Duodenal mucosa (tissue), 2 donors: ENCODE data around the gene HRC.

Experiments used
- H3K27ac ChIP-seq: one replicate; pipeline ENCODE4 v1.7.0; 2013; ENCODE audit warnings: low read depth, low read length
- H3K27me3 ChIP-seq, 2 donors: one replicate each; pipeline ENCODE4 v1.7.0; 2013; ENCODE audit warnings: low read length in 2 of 2, control low read depth in 1 of 2; ENCODE audit not compliant: insufficient read depth in 2 of 2, control insufficient read depth in 1 of 2
- H3K36me3 ChIP-seq, 2 donors: one replicate each; pipeline ENCODE4 v1.7.0; 2013; ENCODE audit warnings: low read length in 2 of 2, control low read depth in 1 of 2; ENCODE audit not compliant: insufficient read depth in 2 of 2, control insufficient read depth in 1 of 2
- H3K4me1 ChIP-seq, 2 donors: one replicate each; pipeline ENCODE4 v1.7.0; 2013; ENCODE audit warnings: low read length in 2 of 2, control low read depth in 1 of 2; ENCODE audit not compliant: insufficient read depth in 2 of 2, control insufficient read depth in 1 of 2
- H3K4me3 ChIP-seq, 2 donors: one replicate each; pipeline ENCODE4 v1.7.0; 2013; ENCODE audit warnings: low read length in 2 of 2, low read depth in 1 of 2
- H3K9ac ChIP-seq, 2 donors: one replicate each; pipeline ENCODE4 v1.7.0; 2013; ENCODE audit warnings: low read length in 2 of 2, low read depth in 1 of 2
- H3K9me3 ChIP-seq, 2 donors: one replicate each; pipeline ENCODE4 v1.7.0; 2013; ENCODE audit warnings: low read length in 2 of 2, control low read depth in 1 of 2; ENCODE audit not compliant: control insufficient read depth in 1 of 2

Gene HRC

GRCh38 chr19:49116544-49116943 is 38.7 kb downstream of the HRC start:
- Histone ChIP-seq H3K4me3 (no peak overlapping the region), H3K9me3 (no peaks in the 10 kb centered on the region), H3K4me1 (peaks cover 27 to 40% of the 10 kb centered on the region in 2 donors), H3K36me3 (no peaks in the 10 kb centered on the region), H3K27ac (no peak overlapping the region), H3K27me3 (peaks cover 0 to 6% of the 10 kb centered on the region in 2 donors), H3K9ac (no peak overlapping the region)

DNA sequence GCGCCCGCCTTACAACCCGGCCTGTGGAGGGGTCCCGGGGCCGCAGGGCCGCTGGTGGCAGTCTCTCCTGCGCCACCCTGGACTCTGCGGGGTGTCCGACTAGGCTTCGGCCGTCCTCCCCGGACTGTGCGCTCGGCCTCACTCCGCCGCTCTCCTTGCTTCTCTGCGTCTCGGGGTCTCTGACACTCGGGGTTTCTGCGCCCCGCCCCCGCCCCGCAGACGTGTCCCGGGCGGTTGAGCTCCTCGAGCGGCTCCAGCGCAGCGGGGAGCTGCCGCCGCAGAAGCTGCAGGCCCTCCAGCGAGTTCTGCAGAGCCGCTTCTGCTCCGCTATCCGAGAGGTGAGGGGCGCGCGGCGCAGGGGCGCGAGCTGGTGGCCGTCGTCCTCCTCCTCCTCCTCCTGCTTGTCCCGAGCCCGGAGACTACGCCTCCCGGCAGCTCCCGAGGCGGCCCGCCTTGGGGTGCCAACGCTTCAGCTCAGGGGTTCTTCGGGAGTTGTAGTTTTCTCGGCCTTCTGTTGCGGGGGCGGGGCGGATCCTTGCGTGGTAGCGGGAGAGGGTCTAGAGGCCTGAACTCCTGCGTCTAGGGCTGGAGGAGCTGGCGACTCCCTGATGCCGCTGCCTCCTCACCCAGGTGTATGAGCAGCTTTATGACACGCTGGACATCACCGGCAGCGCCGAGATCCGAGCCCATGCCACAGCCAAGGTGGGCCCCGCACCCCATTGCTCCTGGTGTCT is 40.4 kb downstream of the HRC start:
- Histone ChIP-seq H3K36me3 (no peaks in the 10 kb centered on the region), H3K9me3 (no peaks in the 10 kb centered on the region), H3K4me3 (peak overlapping the region; percentile 66 to 77), H3K9ac (peak overlapping the region; percentile 33 to 63), H3K27me3 (no peaks in the 10 kb centered on the region), H3K4me1 (peaks cover 21 to 35% of the 10 kb centered on the region in 2 donors), H3K27ac (peak overlapping the region; percentile 32)

DNA sequence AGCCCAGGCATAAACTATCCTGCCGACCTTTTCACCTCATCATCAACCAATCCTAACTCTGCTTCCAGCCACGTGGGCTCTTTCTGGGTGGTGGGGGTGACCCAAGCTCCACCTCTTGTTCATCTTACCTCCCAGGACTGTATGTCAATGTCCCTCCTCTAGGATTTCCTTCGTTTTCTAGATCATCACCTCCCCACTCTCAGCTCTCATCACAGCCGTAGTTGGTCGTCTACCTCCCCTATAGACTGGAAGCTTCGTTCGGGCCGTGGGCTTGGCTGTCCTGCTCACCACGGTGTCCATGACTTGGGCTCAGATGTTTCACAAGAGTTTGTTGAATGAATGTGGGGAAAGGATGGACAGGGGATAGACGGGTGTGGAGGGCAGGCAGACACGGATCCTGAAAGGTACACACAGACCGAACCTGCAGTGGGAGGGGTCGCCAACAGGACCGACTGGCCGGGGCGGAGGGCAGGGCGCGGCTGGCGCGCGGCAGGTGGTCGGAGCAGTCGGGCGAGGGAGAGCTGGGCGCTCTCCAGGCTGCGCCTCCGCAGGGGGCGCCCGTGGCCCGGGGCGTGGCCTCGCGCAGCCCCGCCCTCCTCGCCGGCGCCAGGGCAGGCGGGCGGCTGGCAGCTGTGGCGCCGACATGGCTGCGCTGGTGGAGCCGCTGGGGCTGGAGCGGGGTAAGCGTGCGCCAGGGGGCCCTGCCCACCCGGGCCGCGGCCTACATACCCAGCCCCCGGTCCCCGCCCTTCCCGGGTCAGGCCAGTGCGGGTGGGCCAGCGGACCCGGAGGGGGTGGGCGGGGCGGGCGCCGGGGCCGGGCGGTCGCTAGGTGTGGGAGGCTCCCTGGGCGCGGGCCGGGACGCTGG is 41.2 kb downstream of the HRC start, which contains the start of gene LIN7B:
Gene LIN7B (plus strand): TSS at position 609 of the 868 bp plus-strand sequence. CDS start 35 bp downstream, at position 644.
- Histone ChIP-seq H3K27ac (peak within 1 kb of the TSS; percentile 32), H3K27me3 (no peaks in the 10 kb centered on the region), H3K4me1 (peaks cover 21 to 35% of the 10 kb centered on the region in 2 donors), H3K9ac (peak within 1 kb of the TSS; percentile 33 to 66), H3K36me3 (peaks cover 2 to 5% of the 10 kb centered on the region in 2 donors), H3K4me3 (peak within 1 kb of the TSS; percentile 71 to 77), H3K9me3 (no peaks in the 10 kb centered on the region)

- H3K27ac ChIP-seq: no peak overlapping the region
- H3K36me3 ChIP-seq: peaks cover 10 to 29% of the 10 kb centered on the region in 2 donors
- no peak overlapping the region for H3K9ac ChIP-seq
- H3K9me3 ChIP-seq: no peaks in the 10 kb centered on the region
- no peaks in the 10 kb centered on the region for H3K27me3 ChIP-seq
- no peak overlapping the region for H3K4me3 ChIP-seq
- H3K4me1 ChIP-seq: peaks cover 5 to 15% of the 10 kb centered on the region in 2 donors
These were observed 43.8 kb downstream of the HRC start for GRCh38 chr19:49111218-49111998.

GRCh38 chr19:49110567-49110966 is 44.6 kb downstream of the HRC start:
- Histone ChIP-seq H3K27ac (no peak overlapping the region), H3K4me3 (no peak overlapping the region), H3K4me1 (peaks cover 5 to 11% of the 10 kb centered on the region in 2 donors), H3K9ac (no peak overlapping the region), H3K36me3 (peaks cover 14 to 37% of the 10 kb centered on the region in 2 donors), H3K27me3 (no peaks in the 10 kb centered on the region), H3K9me3 (no peaks in the 10 kb centered on the region)

DNA sequence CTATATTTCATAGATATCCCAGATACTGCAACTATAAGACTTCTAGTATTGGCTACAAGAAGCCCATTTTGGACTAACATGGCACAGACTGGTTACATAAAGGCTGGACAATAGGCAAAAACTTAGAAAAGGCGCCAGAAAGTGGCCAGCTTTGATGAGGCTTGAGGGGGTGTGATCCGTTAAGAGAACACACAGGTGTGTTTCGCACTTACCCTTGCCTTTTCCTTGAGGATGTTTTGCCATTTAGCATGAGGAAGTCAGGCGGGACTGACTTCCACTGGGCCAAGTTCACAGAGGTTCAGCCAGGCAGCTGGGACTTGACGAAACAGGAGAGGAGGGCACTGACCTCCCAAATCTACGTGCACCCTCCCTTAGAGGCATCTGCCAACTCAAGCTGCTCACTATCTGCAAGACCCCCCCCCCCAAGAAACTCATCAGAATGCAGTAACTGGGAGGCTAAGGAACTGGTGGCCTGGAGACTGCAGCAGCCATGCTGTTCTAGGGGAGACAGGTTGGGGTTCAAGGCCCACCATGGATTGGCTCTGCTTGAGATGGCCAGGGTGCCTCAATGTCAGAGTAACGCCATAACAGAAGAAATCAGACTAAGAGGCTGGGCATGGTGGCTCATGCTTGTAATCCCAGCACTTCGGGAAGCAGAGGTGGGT is 45.5 kb downstream of the HRC start:
- H3K4me3 ChIP-seq: no peak overlapping the region
- peaks cover 18 to 45% of the 10 kb centered on the region in 2 donors for H3K36me3 ChIP-seq
- peaks cover 5 to 6% of the 10 kb centered on the region in 2 donors for H3K4me1 ChIP-seq
- H3K9ac ChIP-seq: no peak overlapping the region
- H3K9me3 ChIP-seq: no peaks in the 10 kb centered on the region
- H3K27me3 ChIP-seq: no peaks in the 10 kb centered on the region
- no peak overlapping the region for H3K27ac ChIP-seq

DNA sequence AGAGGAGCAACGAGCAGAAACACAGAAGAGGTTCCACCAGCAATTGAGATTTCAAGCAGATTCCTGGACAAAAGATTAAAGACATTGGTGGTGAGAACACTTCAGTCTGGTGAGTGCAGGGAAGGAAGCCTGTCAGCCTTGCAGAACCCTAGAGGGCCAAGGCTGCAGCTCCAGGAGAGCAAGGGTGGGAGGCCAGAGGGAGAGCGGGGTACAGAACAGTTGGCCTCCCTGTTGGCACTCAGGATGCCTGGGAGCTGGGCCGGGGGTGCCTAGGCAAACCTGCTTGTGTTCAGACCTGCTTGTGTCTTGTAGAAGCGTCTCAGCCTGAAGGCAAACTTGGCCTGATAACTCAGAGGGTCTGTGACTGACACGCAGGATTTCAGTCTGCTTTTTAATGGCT is 46.1 kb downstream of the HRC start:
- Histone ChIP-seq H3K36me3 (peaks cover 18 to 52% of the 10 kb centered on the region in 2 donors), H3K4me1 (peaks cover 5 to 6% of the 10 kb centered on the region in 2 donors), H3K9ac (no peak overlapping the region), H3K27ac (no peak overlapping the region), H3K9me3 (no peaks in the 10 kb centered on the region), H3K27me3 (no peaks in the 10 kb centered on the region), H3K4me3 (no peak overlapping the region)

GRCh38 chr19:49107625-49108459 is 47.4 kb downstream of the HRC start:
- Histone ChIP-seq H3K4me3 (no peak overlapping the region), H3K36me3 (peaks cover 18 to 60% of the 10 kb centered on the region in 2 donors), H3K9ac (no peak overlapping the region), H3K4me1 (no peaks in the 10 kb centered on the region), H3K9me3 (no peaks in the 10 kb centered on the region), H3K27me3 (no peaks in the 10 kb centered on the region), H3K27ac (no peak overlapping the region)

- Histone ChIP-seq H3K36me3 (peaks cover 21 to 69% of the 10 kb centered on the region in 2 donors), H3K9me3 (no peaks in the 10 kb centered on the region), H3K27ac (no peak overlapping the region), H3K9ac (no peak overlapping the region), H3K4me3 (no peak overlapping the region), H3K4me1 (no peaks in the 10 kb centered on the region), H3K27me3 (no peaks in the 10 kb centered on the region)
These were observed 48.5 kb downstream of the HRC start for GRCh38 chr19:49106648-49107135.
